CD4-positive, alpha-beta memory T cell (primary cell): ENCODE measurements around the gene IL9. TPM values are rescaled to one million over a fixed set of nuclear protein-coding genes. Genes with fewer than 3 reads are reported as not detected.

ENCODE experiments used
- CTCF ChIA-PET: fragments of 350-600 bp; sonication (Branson Sonifier 250); formaldehyde crosslinking; loops from one replicate; lab custom pipeline; 2021; ENCODE audit warnings: inconsistent platforms; ENCODE audit not compliant: partially characterized antibody; lab: Charles Lee
- POLR2A ChIA-PET: fragments of 350-600 bp; sonication (Branson Sonifier 250); formaldehyde crosslinking; loops from one replicate; lab custom pipeline; 2021; ENCODE audit not compliant: partially characterized antibody; lab: Charles Lee
- DNase-seq, 5 donors: peaks; one replicate each; pipeline versions ENCODE4 v3.0.0 to v3.0.0-alpha.2; 2020 to 2022; ENCODE audit warnings: mixed read lengths in 1 of 5
- H3K27ac ChIP-seq: one replicate; pipeline ENCODE4 v1.7.0; 2013; ENCODE audit warnings: low read depth, low read length
- H3K27me3 ChIP-seq: 2 replicates; pipeline ENCODE4 v1.7.0; 2013; ENCODE audit warnings: mild to moderate bottlenecking, low read length, moderate library complexity; ENCODE audit not compliant: insufficient read depth
- H3K36me3 ChIP-seq: 2 replicates; pipeline ENCODE4 v1.7.0; 2013; ENCODE audit warnings: mild to moderate bottlenecking, low read length, moderate library complexity; ENCODE audit not compliant: insufficient read depth
- H3K4me1 ChIP-seq: 2 replicates; pipeline ENCODE4 v1.7.0; 2013; ENCODE audit warnings: mild to moderate bottlenecking, low read length, moderate library complexity; ENCODE audit not compliant: insufficient read depth
- H3K4me3 ChIP-seq, 2 donors: one replicate each; pipeline ENCODE4 v1.7.0; 2013; ENCODE audit warnings: low read length in 2 of 2, mild to moderate bottlenecking in 1 of 2
- H3K9me3 ChIP-seq, 2 donors: one replicate each; pipeline ENCODE4 v1.7.0; 2013; ENCODE audit warnings: low read length in 2 of 2, control low read depth in 1 of 2; ENCODE audit not compliant: control insufficient read depth in 1 of 2
- H3K27ac Mint-ChIP-seq, 7 donors: one replicate each; pipeline ENCODE4 v1.8.0; 2020 to 2021; ENCODE audit warnings: mixed read lengths in 7 of 7, mild to moderate bottlenecking in 6 of 7, inconsistent platforms in 3 of 7, moderate library complexity in 3 of 7
- H3K27me3 Mint-ChIP-seq, 2 donors: one replicate each; pipeline ENCODE4 v1.8.0; 2020 to 2021; ENCODE audit warnings: mixed read lengths in 2 of 2
- H3K36me3 Mint-ChIP-seq, 2 donors: one replicate each; pipeline ENCODE4 v1.8.0; 2020 to 2021; ENCODE audit warnings: mixed read lengths in 2 of 2, inconsistent platforms in 1 of 2, mild to moderate bottlenecking in 1 of 2
- H3K4me1 Mint-ChIP-seq, 4 donors: one replicate each; pipeline ENCODE4 v1.8.0; 2020 to 2021; ENCODE audit warnings: mixed read lengths in 4 of 4, mild to moderate bottlenecking in 1 of 4
- H3K4me3 Mint-ChIP-seq, 8 donors: one replicate each; pipeline ENCODE4 v1.8.0; 2020 to 2021; ENCODE audit warnings: mixed read lengths in 8 of 8, mild to moderate bottlenecking in 7 of 8, moderate library complexity in 6 of 8, inconsistent platforms in 3 of 8
- H3K9me3 Mint-ChIP-seq, 8 donors: one replicate each; pipeline ENCODE4 v1.8.0; 2020 to 2021; ENCODE audit warnings: mixed read lengths in 8 of 8, mild to moderate bottlenecking in 5 of 8, inconsistent platforms in 3 of 8, moderate library complexity in 1 of 8
- intact Hi-C: fragments of 100-400 bp; cut with micrococcal nuclease; formaldehyde crosslinking; loops from one replicate; pipeline ENCODE4 v1.15.1; 2023
- polyA plus RNA-seq, 2 donors: library from polyadenylated mRNA; unstranded; fragments of 300-500 nt; fragmentation: Illumina TruSeq; gene quantifications; one replicate each; pipeline ENCODE4 v1.2.3, GENCODE V29; 2021
- total RNA-seq, 2 experiments: library from RNA; stranded (reverse); gene quantifications; one replicate each; pipeline ENCODE4 v1.2.3, GENCODE V29; 2021

Gene IL9
- total and polyA plus RNA-seq, 4 experiments from 2014 or later, result not detected

DNA sequence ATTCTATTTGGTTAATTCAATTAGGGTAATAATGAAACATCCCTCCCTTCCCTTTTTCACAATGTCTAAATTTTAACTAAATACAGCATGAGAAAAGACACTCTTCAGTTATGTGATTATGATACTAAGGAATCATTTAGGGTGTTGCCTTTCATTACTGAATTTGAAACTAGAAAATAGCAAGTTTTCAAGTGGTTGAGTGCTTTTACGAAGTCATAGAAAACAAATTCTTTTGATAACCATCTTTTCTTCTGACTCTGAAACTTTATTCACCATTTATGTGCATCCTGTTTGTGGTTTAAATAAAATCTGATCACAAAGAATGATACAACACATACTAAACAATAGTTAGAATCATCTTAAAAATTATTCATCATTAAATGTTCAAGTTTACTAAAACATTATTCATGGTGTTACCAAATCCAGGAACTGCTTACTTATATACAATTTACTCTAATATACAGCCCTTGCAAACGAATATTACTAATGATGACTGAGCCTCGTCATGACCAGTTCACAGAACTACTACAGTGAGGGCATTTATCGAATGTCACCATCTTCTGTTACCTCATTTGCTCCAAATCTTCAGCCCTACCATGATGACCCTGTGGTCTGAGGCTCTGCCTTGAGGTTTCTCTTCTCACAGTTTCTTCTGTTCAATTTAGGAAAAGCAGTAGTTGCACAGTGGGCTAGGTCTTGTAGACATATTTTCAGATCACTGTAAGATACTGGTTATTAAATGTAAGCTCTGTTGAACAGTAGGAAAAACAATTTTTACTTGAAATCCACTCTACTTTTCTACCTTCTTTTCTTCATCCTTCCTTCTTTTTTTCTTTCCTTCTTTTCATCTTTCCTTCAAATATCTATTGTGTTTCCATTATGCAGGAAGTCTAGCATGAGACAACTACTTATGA is 18.3 kb upstream of the IL9 start:
- DNase-seq, result peak in 2 of 5 donors; percentile 7 to 21

DNA sequence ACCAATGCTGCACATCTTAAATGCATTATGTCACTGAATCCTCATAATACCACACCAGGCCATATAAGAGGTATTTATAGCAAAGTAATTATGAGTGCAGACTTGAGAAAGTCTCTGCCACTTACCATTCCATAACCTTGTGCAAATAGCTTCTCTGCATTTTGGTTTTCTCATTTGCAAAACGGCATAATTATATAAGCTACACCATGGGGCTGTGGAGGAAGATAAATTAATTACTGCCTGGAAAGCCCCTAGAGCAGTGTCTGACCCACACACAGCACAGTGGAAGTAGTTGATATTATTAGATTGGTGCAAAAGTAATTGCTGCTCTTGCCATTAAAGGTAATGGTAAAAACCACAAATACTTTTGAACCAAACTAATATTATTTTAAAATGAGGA is 9.5 kb upstream of the IL9 start:
- Mint-ChIP-seq H3K27me3 (peaks cover 14 to 27% of the 10 kb centered on the region in 2 donors), H3K9me3 (peaks cover 0 to 2% (median 0%) of the 10 kb centered on the region in 8 donors), H3K4me1 (no peaks in the 10 kb centered on the region), H3K27ac (no peak overlapping the region), H3K4me3 (no peak overlapping the region), H3K36me3 (no peaks in the 10 kb centered on the region)
- Histone ChIP-seq H3K4me3 (no peak overlapping the region), H3K4me1 (no peaks in the 10 kb centered on the region), H3K27ac (no peak overlapping the region), H3K27me3 (peaks cover 10% of the 10 kb centered on the region), H3K36me3 (no peaks in the 10 kb centered on the region), H3K9me3 (no peaks in the 10 kb centered on the region)
- ChIA-PET CTCF (no interaction called here), POLR2A (no interaction called here)
- no peak for DNase-seq
- intact Hi-C loops, result no loop called here

More for the DNA sequence above, 18.3 kb upstream of the IL9 start:
- intact Hi-C loops, result no loop called here
- H3K4me1 Mint-ChIP-seq, result peaks cover 11 to 18% (median 17%) of the 10 kb centered on the region in 4 donors
- H3K27me3 Mint-ChIP-seq, result peaks cover 16 to 29% of the 10 kb centered on the region in 2 donors
- peaks cover 0 to 4% (median 0%) of the 10 kb centered on the region in 8 donors for H3K9me3 Mint-ChIP-seq
- ChIA-PET CTCF (interaction anchor here (1.7 kb wide), 1 partner anchor 23 kb away, joined by 4 read pairs; no protein-coding TSS in a partner anchor), POLR2A (no interaction called here)
- peaks cover 22% of the 10 kb centered on the region for H3K4me1 ChIP-seq
- no peaks in the 10 kb centered on the region for H3K36me3 Mint-ChIP-seq
- H3K27me3 ChIP-seq, result no peaks in the 10 kb centered on the region
- peak overlapping the region in 4 of 8 donors; percentile 1 to 23 (median 11) for H3K4me3 Mint-ChIP-seq
- no peaks in the 10 kb centered on the region for H3K36me3 ChIP-seq
- no peaks in the 10 kb centered on the region for H3K9me3 ChIP-seq
- peak overlapping the region in 3 of 7 donors; percentile 3 to 56 (median 22) for H3K27ac Mint-ChIP-seq
- H3K4me3 ChIP-seq, result no peak overlapping the region
- no peak overlapping the region for H3K27ac ChIP-seq

DNA sequence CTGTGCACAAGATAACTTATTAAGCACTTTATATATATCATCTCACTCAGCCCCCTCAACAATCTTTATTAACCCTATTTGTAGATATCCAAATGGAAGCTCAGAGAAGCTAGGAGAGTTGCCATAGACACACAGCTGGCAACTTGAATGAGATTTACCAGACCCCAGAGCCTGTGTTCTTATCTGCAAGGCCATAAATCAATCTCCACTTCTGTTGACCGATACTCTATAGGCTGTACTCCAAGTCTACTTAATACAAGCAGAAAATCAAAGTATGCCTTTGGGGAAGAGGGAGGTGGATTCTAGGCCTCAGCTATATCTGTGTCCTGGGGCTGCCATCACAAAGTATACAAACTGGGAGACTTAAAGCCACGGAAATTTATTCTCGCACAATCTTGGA is 6.0 kb upstream of the IL9 start:
- H3K36me3 ChIP-seq, result no peaks in the 10 kb centered on the region
- no peak for DNase-seq
- ChIA-PET CTCF (interaction anchor here (1.8 kb wide), 1 partner anchor 10 kb away, joined by 8 read pairs; no protein-coding TSS in a partner anchor), POLR2A (no interaction called here)
- no peak overlapping the region for H3K4me3 ChIP-seq
- H3K9me3 Mint-ChIP-seq, result no peaks in the 10 kb centered on the region
- H3K27me3 ChIP-seq, result peaks cover 7% of the 10 kb centered on the region
- H3K4me3 Mint-ChIP-seq, result no peak overlapping the region
- H3K36me3 Mint-ChIP-seq, result no peaks in the 10 kb centered on the region
- H3K4me1 Mint-ChIP-seq, result no peaks in the 10 kb centered on the region
- no peak overlapping the region for H3K27ac Mint-ChIP-seq
- no peaks in the 10 kb centered on the region for H3K9me3 ChIP-seq
- no peak overlapping the region for H3K27ac ChIP-seq
- no peaks in the 10 kb centered on the region for H3K4me1 ChIP-seq
- intact Hi-C loops, result no loop called here
- peaks cover 26 to 28% of the 10 kb centered on the region in 2 donors for H3K27me3 Mint-ChIP-seq

DNA sequence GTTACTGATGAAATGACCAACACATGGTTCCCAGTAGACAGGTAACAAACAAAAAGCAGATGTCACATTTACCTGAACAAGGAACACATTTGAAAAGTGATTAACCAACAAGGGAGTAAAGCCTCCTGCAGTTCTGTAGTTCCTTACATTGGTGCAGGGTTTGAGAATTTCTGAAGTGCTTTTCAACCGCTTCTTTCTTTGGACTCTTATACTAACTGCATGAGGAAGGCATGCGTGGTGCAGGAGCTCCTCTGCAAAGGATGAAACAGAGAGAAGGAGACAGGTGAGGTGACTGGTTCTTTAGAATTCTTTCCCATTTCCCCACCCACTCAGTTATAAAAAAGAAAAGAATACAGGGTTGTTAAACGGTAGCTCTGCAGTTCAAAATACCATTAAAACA is 4.6 kb upstream of the IL9 start:
- no peak for DNase-seq
- Histone ChIP-seq H3K27me3 (peaks cover 4% of the 10 kb centered on the region), H3K4me1 (no peaks in the 10 kb centered on the region), H3K27ac (no peak overlapping the region), H3K9me3 (no peaks in the 10 kb centered on the region), H3K36me3 (no peaks in the 10 kb centered on the region), H3K4me3 (no peak overlapping the region)
- Mint-ChIP-seq H3K4me1 (no peaks in the 10 kb centered on the region), H3K27me3 (peaks cover 33 to 36% of the 10 kb centered on the region in 2 donors), H3K36me3 (no peaks in the 10 kb centered on the region), H3K4me3 (no peak overlapping the region), H3K9me3 (no peaks in the 10 kb centered on the region), H3K27ac (no peak overlapping the region)
- intact Hi-C loops, result no loop called here
- ChIA-PET POLR2A (no interaction called here), CTCF (interaction anchor here (0.9 to 1.8 kb wide), 3 partner anchors 9 to 233 kb away, joined by 3 to 8 read pairs (median 5); partner anchors contain the start of gene SMAD5)

DNA sequence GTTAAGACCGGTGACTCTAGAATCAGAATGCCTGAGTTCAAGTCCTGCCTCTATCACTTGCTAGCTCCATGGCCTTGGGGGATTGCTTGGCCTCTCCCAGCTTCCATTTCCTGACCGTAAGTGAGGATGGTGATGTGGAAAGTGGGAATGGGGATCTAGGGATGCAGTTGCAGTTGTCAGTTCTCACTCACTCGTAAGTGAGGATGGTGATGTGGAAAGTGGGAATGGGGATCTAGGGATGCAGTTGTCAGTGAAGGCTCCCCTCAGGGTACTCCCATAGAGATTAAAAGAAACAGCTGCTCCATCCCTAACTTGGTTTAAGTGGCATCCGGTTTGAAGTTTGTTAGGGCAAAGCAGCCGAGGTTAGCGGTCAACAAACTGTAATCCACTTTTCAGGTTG is 3.0 kb upstream of the IL9 start:
- intact Hi-C loops, result no loop called here
- H3K27ac ChIP-seq, result no peak overlapping the region
- H3K4me1 ChIP-seq, result no peaks in the 10 kb centered on the region
- H3K27me3 ChIP-seq, result no peaks in the 10 kb centered on the region
- H3K9me3 ChIP-seq, result no peaks in the 10 kb centered on the region
- CTCF ChIA-PET, result interaction anchor here (1.5 kb wide), 1 partner anchor 183 kb away, joined by 3 read pairs; no protein-coding TSS in a partner anchor
- Mint-ChIP-seq H3K36me3 (no peaks in the 10 kb centered on the region), H3K27ac (no peak overlapping the region), H3K27me3 (peaks cover 31 to 40% of the 10 kb centered on the region in 2 donors), H3K4me3 (no peak overlapping the region), H3K9me3 (no peaks in the 10 kb centered on the region), H3K4me1 (no peaks in the 10 kb centered on the region)
- no peaks in the 10 kb centered on the region for H3K36me3 ChIP-seq
- no peak for DNase-seq
- H3K4me3 ChIP-seq, result no peak overlapping the region
- POLR2A ChIA-PET, result no interaction called here

DNA sequence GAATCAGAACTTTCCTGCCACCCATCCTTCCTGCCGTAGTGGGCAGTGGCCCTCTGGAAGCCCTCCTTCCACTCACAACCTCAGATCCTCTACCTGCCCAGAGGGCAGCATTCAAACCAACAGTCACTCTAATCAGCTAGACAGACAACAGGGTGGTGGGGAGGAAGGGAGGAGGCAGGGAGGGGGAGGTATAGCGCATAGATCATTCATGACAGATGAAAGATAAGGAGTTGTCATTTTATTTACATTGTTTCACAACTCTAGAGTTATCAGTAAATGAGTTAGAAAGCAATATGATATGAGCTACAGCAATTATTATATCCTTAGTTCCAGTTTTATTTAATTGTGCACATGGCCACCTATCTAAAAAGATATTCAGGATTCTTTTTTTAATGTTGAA is 852 bp downstream of the IL9 start:
- H3K4me3 ChIP-seq, result no peak overlapping the region
- Mint-ChIP-seq H3K36me3 (no peaks in the 10 kb centered on the region), H3K27me3 (peaks cover 24 to 29% of the 10 kb centered on the region in 2 donors), H3K4me1 (peaks cover 3 to 9% (median 4%) of the 10 kb centered on the region in 4 donors), H3K9me3 (no peaks in the 10 kb centered on the region), H3K4me3 (no peak overlapping the region), H3K27ac (no peak overlapping the region)
- intact Hi-C loops, result no loop called here
- H3K9me3 ChIP-seq, result no peaks in the 10 kb centered on the region
- no peak overlapping the region for H3K27ac ChIP-seq
- ChIA-PET CTCF (interaction anchor here (0.5 to 2.0 kb wide), 2 partner anchors 9 to 317 kb away, joined by 4 to 5 read pairs; no protein-coding TSS in a partner anchor), POLR2A (no interaction called here)
- DNase-seq, result no peak
- no peaks in the 10 kb centered on the region for H3K27me3 ChIP-seq
- peaks cover 4% of the 10 kb centered on the region for H3K4me1 ChIP-seq
- no peaks in the 10 kb centered on the region for H3K36me3 ChIP-seq

DNA sequence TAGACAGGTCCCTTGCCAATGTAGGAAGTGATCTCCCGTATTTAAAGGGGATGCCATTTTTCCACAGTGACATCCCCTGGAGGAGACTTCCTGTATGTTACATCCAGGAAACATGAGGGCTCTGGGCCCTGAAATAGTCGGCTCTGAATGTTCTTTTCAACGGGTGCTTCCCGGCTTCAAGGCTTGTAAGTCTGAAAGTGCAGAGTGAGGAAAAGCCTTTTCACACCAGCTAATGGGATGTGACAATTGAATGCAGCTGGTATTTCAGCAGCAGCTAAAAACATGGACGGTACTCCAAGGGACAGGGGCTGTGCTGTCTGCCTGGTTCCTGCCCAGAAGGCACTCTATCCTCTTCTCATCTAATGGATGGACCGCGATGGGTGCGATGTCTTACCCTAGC is 1.4 kb downstream of the IL9 start:
- Histone ChIP-seq H3K9me3 (no peaks in the 10 kb centered on the region), H3K4me1 (peaks cover 4% of the 10 kb centered on the region), H3K36me3 (no peaks in the 10 kb centered on the region), H3K27me3 (no peaks in the 10 kb centered on the region), H3K4me3 (no peak overlapping the region), H3K27ac (no peak overlapping the region)
- Mint-ChIP-seq H3K4me1 (peaks cover 3 to 11% (median 5%) of the 10 kb centered on the region in 4 donors), H3K4me3 (no peak overlapping the region), H3K9me3 (no peaks in the 10 kb centered on the region), H3K36me3 (no peaks in the 10 kb centered on the region), H3K27ac (no peak overlapping the region), H3K27me3 (peaks cover 23 to 26% of the 10 kb centered on the region in 2 donors)
- ChIA-PET POLR2A (no interaction called here), CTCF (interaction anchor here (0.5 to 2.0 kb wide), 2 partner anchors 8 to 317 kb away, joined by 4 to 5 read pairs; no protein-coding TSS in a partner anchor)
- intact Hi-C loops, result no loop called here
- DNase-seq, result no peak
